Stomach (tissue), 9 donors: Measurements from ENCODE around the gene PFKFB2. TPM values are rescaled to one million over a fixed set of nuclear protein-coding genes. Genes with fewer than 3 reads are reported as not detected.

ENCODE experiments used
- DNase-seq, 2 donors: peaks; one replicate each; pipeline versions ENCODE4 v3.0.0 to v3.0.0-alpha.2; 2013 to 2019
- H3K27ac ChIP-seq, 5 donors: fragments of 200-600 bp in 4 of 5; sonication (generic) in 4 of 5; one replicate each; pipeline ENCODE4 v1.5.1; 2013 to 2019; ENCODE audit warnings: mild to moderate bottlenecking in 1 of 5, moderate library complexity in 1 of 5
- H3K27me3 ChIP-seq, 3 donors: fragments of 200-600 bp; sonication (generic); one replicate each; pipeline ENCODE4 v1.5.1; 2017 to 2019; ENCODE audit warnings: mixed run types in 1 of 3
- H3K36me3 ChIP-seq, 4 donors: fragments of 200-600 bp; sonication (generic); 1 replicate in 3 of 4; 2 replicates in 1 of 4; pipeline ENCODE4 v1.5.1; 2016 to 2019
- H3K4me1 ChIP-seq, 4 donors: fragments of 200-600 bp; sonication (generic); one replicate each; pipeline ENCODE4 v1.5.1; 2016 to 2019
- H3K4me3 ChIP-seq, 4 donors: fragments of 200-600 bp; sonication (generic) in 3 of 4; one replicate each; pipeline ENCODE4 v1.5.1; 2016 to 2019; ENCODE audit warnings: mild to moderate bottlenecking in 1 of 4
- H3K9me3 ChIP-seq, 4 donors: fragments of 200-600 bp; sonication (generic); one replicate each; pipeline ENCODE4 v1.5.1; 2016 to 2019
- EP300 ChIP-seq: sonication (generic); formaldehyde crosslinking; IDR thresholded peaks from one replicate; pipeline ENCODE4 v1.6.1; 2017; ENCODE audit warnings: antibody characterized with exemption
- POLR2A ChIP-seq, 4 donors: fragments of 450-650 bp; IDR thresholded peaks; one replicate each; pipeline ENCODE4 v1.6.1; 2016; ENCODE audit warnings: antibody characterized with exemption in 4 of 4, control low read depth in 2 of 4, mild to moderate bottlenecking in 1 of 4, moderate library complexity in 1 of 4
- POLR2AphosphoS5 ChIP-seq, 3 donors: sonication (generic); formaldehyde crosslinking; IDR thresholded peaks; one replicate each; pipeline ENCODE4 v1.6.1; 2016; ENCODE audit warnings: antibody characterized with exemption in 3 of 3
- WGBS, 5 donors: extraction: QIAGEN DNeasy Blood & Tissue Kit in 3 of 5; methylation state at CpG; one replicate each; pipeline versions ENCODE4 v1.1.5 to v1.1.7; 2013 to 2018; 5-methylcytosine and 5-hydroxymethylcytosine counted together
- intact Hi-C: fragments of 100-400 bp; cut with DNase I; formaldehyde crosslinking; loops from one replicate; pipeline ENCODE4 v1.15.1; 2023; ENCODE audit warnings: low total_unique reads
- polyA plus RNA-seq, 3 donors: library from polyadenylated mRNA; stranded (reverse); fragments of 200-250 nt; gene quantifications; one replicate each; pipeline ENCODE4 v1.2.3, GENCODE V29; 2013
- total RNA-seq, 5 donors: library from RNA; depleted of rRNA; stranded (reverse); fragments of >200 nt; gene quantifications; one replicate each; pipeline versions ENCODE4 v1.1.0 to v1.2.3, GENCODE V29; 2014 to 2016
- TF ChIP-seq, protein P1 (sequence below), 7 experiments: fragments of 450-650 bp in 4 of 7; fragments of 200-600 bp in 3 of 7; sonication (generic) in 3 of 7; IDR thresholded peaks; one replicate each; pipeline ENCODE4 v1.5.1; 2016 to 2019; ENCODE audit warnings: antibody characterized with exemption in 7 of 7, control low read depth in 2 of 7, mild to moderate bottlenecking in 1 of 7
- donor health status: healthy with polysubstance abuse.
- donor health status: Bipolar disorder and iron deficiency.
- donor health status: healthy.

The PFKFB2 gene
- total and polyA plus RNA-seq, 8 donors = 2.3 to 97.3 (median 15.4) TPM

DNA sequence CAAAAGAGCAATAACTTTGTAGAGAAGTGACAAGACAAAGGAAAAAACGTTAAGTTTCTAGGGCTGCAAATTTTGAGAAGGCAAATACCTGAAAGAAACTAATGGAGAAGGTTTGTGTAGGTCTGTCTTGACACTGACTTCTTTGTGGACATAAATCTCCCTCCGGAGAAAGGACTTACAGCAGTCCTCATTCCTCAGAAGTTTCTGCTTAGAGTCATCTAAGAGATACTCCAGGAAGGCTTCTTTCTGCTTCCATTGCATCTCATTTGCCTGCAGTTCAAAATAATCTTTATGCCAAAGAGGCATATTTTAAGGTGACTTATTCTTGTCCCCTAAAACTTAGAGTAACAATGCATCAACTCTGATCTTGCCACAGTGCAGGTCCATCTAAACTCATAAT is 31.2 kb downstream of the PFKFB2 start:
- TF ChIP-seq EP300 (no peak), POLR2A (IDR thresholded peaks at IDR 0.05) (no peak), POLR2AphosphoS5 (IDR thresholded peaks at IDR 0.05) (no peak)
- TF ChIP-seq, protein P1, sequence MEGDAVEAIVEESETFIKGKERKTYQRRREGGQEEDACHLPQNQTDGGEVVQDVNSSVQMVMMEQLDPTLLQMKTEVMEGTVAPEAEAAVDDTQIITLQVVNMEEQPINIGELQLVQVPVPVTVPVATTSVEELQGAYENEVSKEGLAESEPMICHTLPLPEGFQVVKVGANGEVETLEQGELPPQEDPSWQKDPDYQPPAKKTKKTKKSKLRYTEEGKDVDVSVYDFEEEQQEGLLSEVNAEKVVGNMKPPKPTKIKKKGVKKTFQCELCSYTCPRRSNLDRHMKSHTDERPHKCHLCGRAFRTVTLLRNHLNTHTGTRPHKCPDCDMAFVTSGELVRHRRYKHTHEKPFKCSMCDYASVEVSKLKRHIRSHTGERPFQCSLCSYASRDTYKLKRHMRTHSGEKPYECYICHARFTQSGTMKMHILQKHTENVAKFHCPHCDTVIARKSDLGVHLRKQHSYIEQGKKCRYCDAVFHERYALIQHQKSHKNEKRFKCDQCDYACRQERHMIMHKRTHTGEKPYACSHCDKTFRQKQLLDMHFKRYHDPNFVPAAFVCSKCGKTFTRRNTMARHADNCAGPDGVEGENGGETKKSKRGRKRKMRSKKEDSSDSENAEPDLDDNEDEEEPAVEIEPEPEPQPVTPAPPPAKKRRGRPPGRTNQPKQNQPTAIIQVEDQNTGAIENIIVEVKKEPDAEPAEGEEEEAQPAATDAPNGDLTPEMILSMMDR (IDR thresholded peaks at IDR 0.05) = no peak
- WGBS, 5 donors = 42 to 72% (median 54%) methylated on average over 2 of the region's 2 CpGs
- Histone ChIP-seq H3K4me1 (peaks cover 3 to 31% (median 14%) of the 10 kb centered on the region in 4 donors), H3K36me3 (peaks cover 0 to 8% (median 7%) of the 10 kb centered on the region in 4 donors), H3K9me3 (no peaks in the 10 kb centered on the region), H3K4me3 (no peak overlapping the region), H3K27ac (no peak overlapping the region), H3K27me3 (no peaks in the 10 kb centered on the region)
- intact Hi-C loops = no loop called here
- no peak for DNase-seq

DNA sequence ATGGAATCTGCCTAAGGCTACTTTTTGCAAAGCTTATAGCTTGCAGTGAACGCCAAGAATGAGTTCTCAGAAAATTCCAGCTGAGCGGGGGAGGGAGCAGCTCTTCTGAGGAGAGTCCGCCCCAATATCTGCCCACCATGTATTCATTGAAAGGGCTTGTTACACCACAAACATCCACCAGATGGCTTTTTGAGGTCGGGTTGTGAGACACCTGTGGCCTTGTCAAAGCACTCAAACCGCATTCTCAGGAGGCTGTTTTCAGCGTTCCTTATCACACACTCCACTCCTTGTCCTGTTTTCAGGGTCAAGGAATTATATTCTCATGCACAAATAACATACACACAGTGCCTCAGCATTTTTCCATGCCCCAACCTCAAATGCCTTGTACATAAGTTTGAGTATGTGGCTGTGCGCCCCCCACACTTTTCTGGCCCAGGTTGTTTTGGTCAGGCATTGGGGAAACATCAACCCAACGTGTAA is 31.7 kb downstream of the PFKFB2 start:
- intact Hi-C loops = no loop called here
- H3K4me1 ChIP-seq = peaks cover 5 to 31% (median 15%) of the 10 kb centered on the region in 4 donors

DNA sequence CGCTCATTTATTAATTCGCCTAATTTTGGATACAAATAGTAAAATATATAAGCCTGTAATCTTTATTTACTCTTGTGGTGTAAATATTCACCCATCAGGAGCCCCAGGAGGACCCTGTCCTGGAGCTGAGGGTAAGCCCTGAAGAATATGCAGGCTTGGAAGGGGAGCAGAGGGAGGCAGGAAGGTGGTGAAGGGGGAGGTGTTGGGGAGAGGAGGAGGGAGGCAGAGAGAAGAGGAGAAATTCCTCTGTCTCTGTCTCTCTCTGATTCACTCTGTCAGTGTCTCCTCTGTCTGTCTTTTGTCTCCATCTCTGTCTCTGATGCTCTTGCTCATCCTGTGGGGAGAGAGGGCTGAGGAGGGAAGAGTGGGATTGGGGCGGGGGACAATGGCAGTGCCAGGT is 32.8 kb downstream of the PFKFB2 start:
- H3K4me1 ChIP-seq = peaks cover 7 to 36% (median 16%) of the 10 kb centered on the region in 4 donors
- H3K27ac ChIP-seq = no peak overlapping the region
- DNase-seq = no peak
- no peaks in the 10 kb centered on the region for H3K9me3 ChIP-seq
- TF ChIP-seq POLR2A (IDR thresholded peaks at IDR 0.05) (no peak), POLR2AphosphoS5 (IDR thresholded peaks at IDR 0.05) (no peak), EP300 (no peak)
- TF ChIP-seq, protein P1 (IDR thresholded peaks at IDR 0.05) = no peak
- H3K27me3 ChIP-seq = no peaks in the 10 kb centered on the region
- WGBS, 5 donors = 58 to 68% (median 65%) methylated on average over 3 of the region's 3 CpGs
- no peak overlapping the region for H3K4me3 ChIP-seq
- H3K36me3 ChIP-seq = no peaks in the 10 kb centered on the region
- intact Hi-C loops = no loop called here

More for the DNA sequence above, 31.7 kb downstream of the PFKFB2 start:
- Histone ChIP-seq H3K27ac (no peak overlapping the region), H3K36me3 (peaks cover 0 to 3% (median 2%) of the 10 kb centered on the region in 4 donors), H3K4me3 (no peak overlapping the region), H3K27me3 (no peaks in the 10 kb centered on the region), H3K9me3 (no peaks in the 10 kb centered on the region)
- TF ChIP-seq POLR2AphosphoS5 (IDR thresholded peaks at IDR 0.05) = peak in 1 of 3 donors; percentile 67
- TF ChIP-seq, protein P1 (IDR thresholded peaks at IDR 0.05) = peak in 5 of 7 experiments; percentile 30 to 77 (median 63)
- TF ChIP-seq EP300 = no peak
- TF ChIP-seq POLR2A (IDR thresholded peaks at IDR 0.05) = no peak
- peak; percentile 57 to 88 for DNase-seq
- WGBS, 5 donors = 18 to 23% (median 21%) methylated on average over 8 of the region's 8 CpGs

DNA sequence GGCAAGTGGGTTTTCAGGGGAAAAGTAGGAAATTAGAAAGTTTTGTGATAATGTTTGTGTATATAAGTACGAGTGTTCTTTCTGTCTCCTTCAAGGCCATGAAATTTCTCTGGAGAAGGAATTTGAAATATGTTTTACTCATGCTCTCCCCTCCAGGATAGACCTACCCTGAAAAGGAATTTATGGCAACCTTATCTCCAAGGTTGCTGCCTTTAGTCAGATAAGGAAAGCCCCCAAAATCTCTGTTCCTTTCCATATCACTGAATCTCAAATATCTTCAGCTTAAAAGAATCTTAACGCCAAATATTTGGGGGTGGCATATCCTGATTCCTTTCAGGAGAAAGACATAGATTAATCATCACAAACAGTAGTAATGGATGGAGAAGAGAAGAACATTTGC is 35.1 kb downstream of the PFKFB2 start:
- intact Hi-C loops = no loop called here
- DNase-seq = no peak

More for the DNA sequence above, 35.1 kb downstream of the PFKFB2 start:
- 58 to 74% (median 64%) methylated on average over 2 of the region's 2 CpGs for WGBS, 5 donors
- Histone ChIP-seq H3K27me3 (no peaks in the 10 kb centered on the region), H3K9me3 (no peaks in the 10 kb centered on the region), H3K4me3 (no peak overlapping the region), H3K36me3 (no peaks in the 10 kb centered on the region), H3K27ac (peak overlapping the region in 4 of 5 donors; percentile 69 to 88 (median 79)), H3K4me1 (peaks cover 7 to 36% (median 16%) of the 10 kb centered on the region in 4 donors)
- TF ChIP-seq POLR2A (IDR thresholded peaks at IDR 0.05) (no peak), POLR2AphosphoS5 (IDR thresholded peaks at IDR 0.05) (no peak), EP300 (no peak)
- TF ChIP-seq, protein P1 (IDR thresholded peaks at IDR 0.05) = no peak
